ENCODE results near the gene RBBP5.

Gene RBBP5

GRCh38 chr1:205073511-205073910 lies 48.3 kb downstream of the RBBP5 start:
- DNase-seq = no peak

GRCh38 chr1:205072881-205073280 lies 48.9 kb downstream of the RBBP5 start:
- no peak for DNase-seq

GRCh38 chr1:205072286-205072685 lies 49.5 kb downstream of the RBBP5 start:
- DNase-seq = no peak

GRCh38 chr1:205071801-205072200 lies 50.0 kb downstream of the RBBP5 start:
- DNase-seq = no peak

- no peak for DNase-seq
Observed at GRCh38 chr1:205071028-205071409, 50.8 kb downstream of the RBBP5 start.

- no peak for DNase-seq
Observed at GRCh38 chr1:205069371-205070125, 52.2 kb downstream of the RBBP5 start.

- no peak for DNase-seq
Observed at GRCh38 chr1:205068457-205069040, 53.2 kb downstream of the RBBP5 start.

- no peak for DNase-seq
Observed at GRCh38 chr1:205068001-205068400, 53.8 kb downstream of the RBBP5 start.

- DNase-seq = no peak
Observed at GRCh38 chr1:205067031-205067430, 54.7 kb downstream of the RBBP5 start.

- DNase-seq = no peak
Observed at GRCh38 chr1:205066141-205066818, 55.5 kb downstream of the RBBP5 start.

- DNase-seq = no peak
Observed at GRCh38 chr1:205065666-205066065, 56.1 kb downstream of the RBBP5 start.

- no peak for DNase-seq
Observed at GRCh38 chr1:205064741-205065316, 56.9 kb downstream of the RBBP5 start.

GRCh38 chr1:205064301-205064700 lies 57.5 kb downstream of the RBBP5 start:
- no peak for DNase-seq

GRCh38 chr1:205062895-205063294 lies 58.9 kb downstream of the RBBP5 start:
- DNase-seq = no peak

GRCh38 chr1:205062319-205062718 lies 59.5 kb downstream of the RBBP5 start:
- no peak for DNase-seq

GRCh38 chr1:205061665-205062069 lies 60.1 kb downstream of the RBBP5 start:
- DNase-seq = peak; percentile 52

- DNase-seq = no peak
Observed at GRCh38 chr1:205061227-205061626, 60.6 kb downstream of the RBBP5 start.

- DNase-seq = no peak
Observed at GRCh38 chr1:205060746-205061145, 61.0 kb downstream of the RBBP5 start.

GRCh38 chr1:205059660-205060059 lies 62.1 kb downstream of the RBBP5 start:
- no peak for DNase-seq

GRCh38 chr1:205058853-205059252 lies 62.9 kb downstream of the RBBP5 start:
- no peak for DNase-seq

GRCh38 chr1:205057808-205058575 lies 63.8 kb downstream of the RBBP5 start:
- DNase-seq = no peak

- DNase-seq = no peak
Observed at GRCh38 chr1:205056956-205057568, 64.7 kb downstream of the RBBP5 start.

- DNase-seq = no peak
Observed at GRCh38 chr1:205056188-205056611, 65.6 kb downstream of the RBBP5 start.

Measured in inflammatory macrophage treated with lipopolysaccharide for 4 hours (primary cell).